Natural killer cell treated with Interleukin-12 subunit alpha and Interleukin-12 subunit beta and Interleukin-15 and Interleukin-18, amount 100 ng/mL, for 72 hours (primary cell): ENCODE measurements around the gene CDR2L. TPM values are rescaled to one million over a fixed set of nuclear protein-coding genes. Genes with fewer than 3 reads are reported as not detected.
"Not testable (repeated sequence)": the region's sequence is repeated elsewhere in the genome, so short reads cannot be mapped to it uniquely, and the experiment has no call there.

Source experiments
- ATAC-seq, 2 donors: fragments of 150-1000 bp; cut with Tn5 transposase in 1 of 2; sonication (Bioruptor Pico), chemical (Tn5 transposase) in 1 of 2; 2 replicates each; pipeline ENCODE4 v1.10.0; 2021
- DNase-seq: peaks from one replicate; pipeline ENCODE4 v3.0.0; 2022; ENCODE audit warnings: low spot score
- H3K27ac Mint-ChIP-seq, 2 donors: 1 replicate in 1 of 2; 2 replicates in 1 of 2; pipeline ENCODE4 v1.8.0; 2022; ENCODE audit warnings: mixed read lengths in 2 of 2, mild to moderate bottlenecking in 1 of 2, moderate library complexity in 1 of 2
- H3K27me3 Mint-ChIP-seq, 2 donors: 1 replicate in 1 of 2; 2 replicates in 1 of 2; pipeline ENCODE4 v1.8.0; 2022; ENCODE audit warnings: mixed read lengths in 2 of 2
- H3K36me3 Mint-ChIP-seq: one replicate; pipeline ENCODE4 v1.8.0; 2022; ENCODE audit warnings: mixed read lengths
- H3K4me1 Mint-ChIP-seq, 2 donors: 1 replicate in 1 of 2; 2 replicates in 1 of 2; pipeline ENCODE4 v1.8.0; 2022; ENCODE audit warnings: low read depth in 2 of 2, mixed read lengths in 2 of 2, mild to moderate bottlenecking in 1 of 2
- H3K4me3 Mint-ChIP-seq: one replicate; pipeline ENCODE4 v1.8.0; 2022; ENCODE audit warnings: mixed read lengths
- H3K9me3 Mint-ChIP-seq: 2 replicates; pipeline ENCODE4 v1.8.0; 2022; ENCODE audit warnings: mixed read lengths
- total RNA-seq, 2 donors: library from RNA; stranded (reverse); gene quantifications; one replicate each; pipeline ENCODE4 v1.2.3, GENCODE V29; 2022

CDR2L gene
- total RNA-seq, 2 donors from 2014 or later: 0.07 to 0.47 TPM

GRCh38 chr17:74981318-74981978, 6.0 kb upstream of the CDR2L start:
- Mint-ChIP-seq H3K27me3 (peaks cover 0 to 13% of the 10 kb centered on the region in 2 donors), H3K36me3 (no peaks in the 10 kb centered on the region), H3K4me1 (peaks cover 7 to 9% of the 10 kb centered on the region in 2 donors), H3K27ac (peak overlapping the region; percentile 39 to 55), H3K4me3 (peak overlapping the region; percentile 85), H3K9me3 (no peaks in the 10 kb centered on the region)
- ATAC-seq (no peak), DNase-seq (no peak)

GRCh38 chr17:74981979-74982662, 5.3 kb upstream of the CDR2L start:
- Mint-ChIP-seq H3K4me1 (peaks cover 11 to 12% of the 10 kb centered on the region in 2 donors), H3K9me3 (no peaks in the 10 kb centered on the region), H3K27me3 (peaks cover 0 to 11% of the 10 kb centered on the region in 2 donors), H3K36me3 (no peaks in the 10 kb centered on the region), H3K4me3 (peak overlapping the region; percentile 85), H3K27ac (peak overlapping the region; percentile 39 to 55)
- DNase-seq: peak; percentile 87
- ATAC-seq: peak; percentile 97 to 98

- not testable (repeated sequence) for DNase-seq, H3K27ac Mint-ChIP-seq, ATAC-seq, H3K9me3 Mint-ChIP-seq, H3K36me3 Mint-ChIP-seq
- Mint-ChIP-seq H3K4me3 (peak overlapping the region; percentile 10), H3K27me3 (peaks cover 0 to 12% of the 10 kb centered on the region in 2 donors), H3K4me1 (peaks cover 13 to 15% of the 10 kb centered on the region in 2 donors)
Observed at GRCh38 chr17:74982663-74983313, 4.6 kb upstream of the CDR2L start.

- no peaks in the 10 kb centered on the region for H3K9me3 Mint-ChIP-seq
- H3K4me1 Mint-ChIP-seq: peaks cover 9 to 15% of the 10 kb centered on the region in 2 donors
- H3K27ac Mint-ChIP-seq: no peak overlapping the region
- no peaks in the 10 kb centered on the region for H3K36me3 Mint-ChIP-seq
- peaks cover 7 to 11% of the 10 kb centered on the region in 2 donors for H3K27me3 Mint-ChIP-seq
- no peak overlapping the region for H3K4me3 Mint-ChIP-seq
- DNase-seq: no peak
- no peak for ATAC-seq
Observed at GRCh38 chr17:74986206-74986576, 1.2 kb upstream of the CDR2L start.

- Mint-ChIP-seq H3K27ac (no peak overlapping the region), H3K4me1 (peaks cover 4 to 8% of the 10 kb centered on the region in 2 donors), H3K4me3 (peak overlapping the region; percentile 61), H3K9me3 (no peaks in the 10 kb centered on the region), H3K27me3 (peaks cover 13 to 14% of the 10 kb centered on the region in 2 donors), H3K36me3 (no peaks in the 10 kb centered on the region)
- ATAC-seq (peak; percentile 62 to 64), DNase-seq (no peak)
Observed at GRCh38 chr17:74987909-74988711, 678 bp downstream of the CDR2L start.

- Mint-ChIP-seq H3K9me3 (no peaks in the 10 kb centered on the region), H3K36me3 (no peaks in the 10 kb centered on the region), H3K27me3 (peaks cover 13 to 14% of the 10 kb centered on the region in 2 donors), H3K4me3 (no peak overlapping the region), H3K4me1 (peaks cover 4 to 8% of the 10 kb centered on the region in 2 donors), H3K27ac (no peak overlapping the region)
- ATAC-seq: no peak
- DNase-seq: no peak
Observed at GRCh38 chr17:74990581-74991105, 3.2 kb downstream of the CDR2L start.

GRCh38 chr17:74992223-74992622, 4.8 kb downstream of the CDR2L start:
- Mint-ChIP-seq H3K27ac (no peak overlapping the region), H3K27me3 (peaks cover 12 to 13% of the 10 kb centered on the region in 2 donors), H3K36me3 (no peaks in the 10 kb centered on the region)

GRCh38 chr17:74994440-74994839, 7.0 kb downstream of the CDR2L start:
- Mint-ChIP-seq H3K27ac (no peak overlapping the region), H3K9me3 (no peaks in the 10 kb centered on the region), H3K36me3 (no peaks in the 10 kb centered on the region), H3K4me3 (no peak overlapping the region), H3K27me3 (peaks cover 8 to 9% of the 10 kb centered on the region in 2 donors), H3K4me1 (no peaks in the 10 kb centered on the region)
- ATAC-seq: no peak
- no peak for DNase-seq

More at GRCh38 chr17:74992223-74992622, 4.8 kb downstream of the CDR2L start:
- no peak for ATAC-seq
- no peak overlapping the region for H3K4me3 Mint-ChIP-seq
- peaks cover 1% of the 10 kb centered on the region in 2 donors for H3K4me1 Mint-ChIP-seq
- no peak for DNase-seq
- no peaks in the 10 kb centered on the region for H3K9me3 Mint-ChIP-seq

GRCh38 chr17:74995847-74996246, 8.4 kb downstream of the CDR2L start:
- no peaks in the 10 kb centered on the region for H3K36me3 Mint-ChIP-seq
- DNase-seq: no peak
- H3K27ac Mint-ChIP-seq: no peak overlapping the region
- no peak for ATAC-seq
- no peaks in the 10 kb centered on the region for H3K4me1 Mint-ChIP-seq
- H3K4me3 Mint-ChIP-seq: no peak overlapping the region
- H3K9me3 Mint-ChIP-seq: no peaks in the 10 kb centered on the region
- H3K27me3 Mint-ChIP-seq: peaks cover 3 to 6% of the 10 kb centered on the region in 2 donors

- Mint-ChIP-seq H3K4me3 (no peak overlapping the region), H3K9me3 (no peaks in the 10 kb centered on the region), H3K4me1 (no peaks in the 10 kb centered on the region), H3K27ac (no peak overlapping the region), H3K27me3 (no peaks in the 10 kb centered on the region), H3K36me3 (no peaks in the 10 kb centered on the region)
- no peak for ATAC-seq
- DNase-seq: no peak
Observed at GRCh38 chr17:74998783-74999182, 11.4 kb downstream of the CDR2L start.

- H3K27me3 Mint-ChIP-seq: no peaks in the 10 kb centered on the region
Observed at GRCh38 chr17:74999523-74999922, 12.1 kb downstream of the CDR2L start.

GRCh38 chr17:75001915-75002843, 14.7 kb downstream of the CDR2L start:
- no peak for ATAC-seq
- Mint-ChIP-seq H3K9me3 (no peaks in the 10 kb centered on the region), H3K27ac (no peak overlapping the region), H3K4me1 (no peaks in the 10 kb centered on the region), H3K36me3 (no peaks in the 10 kb centered on the region), H3K27me3 (peaks cover 0 to 3% of the 10 kb centered on the region in 2 donors), H3K4me3 (no peak overlapping the region)
- DNase-seq: no peak

More at GRCh38 chr17:74999523-74999922, 12.1 kb downstream of the CDR2L start:
- DNase-seq (no peak), ATAC-seq (no peak)
- Mint-ChIP-seq H3K27ac (no peak overlapping the region), H3K4me1 (no peaks in the 10 kb centered on the region), H3K36me3 (no peaks in the 10 kb centered on the region), H3K9me3 (no peaks in the 10 kb centered on the region), H3K4me3 (no peak overlapping the region)
